LNCAP (cell line): Measurements from ENCODE around the gene TRIM17.

Experiments used
- TF ChIP-seq, protein P1 (sequence below): fragments of 450-650 bp; IDR thresholded peaks from 2 replicates; pipeline ENCODE4 v1.5.1; 2017; ENCODE audit warnings: mild to moderate bottlenecking

TRIM17 gene

DNA sequence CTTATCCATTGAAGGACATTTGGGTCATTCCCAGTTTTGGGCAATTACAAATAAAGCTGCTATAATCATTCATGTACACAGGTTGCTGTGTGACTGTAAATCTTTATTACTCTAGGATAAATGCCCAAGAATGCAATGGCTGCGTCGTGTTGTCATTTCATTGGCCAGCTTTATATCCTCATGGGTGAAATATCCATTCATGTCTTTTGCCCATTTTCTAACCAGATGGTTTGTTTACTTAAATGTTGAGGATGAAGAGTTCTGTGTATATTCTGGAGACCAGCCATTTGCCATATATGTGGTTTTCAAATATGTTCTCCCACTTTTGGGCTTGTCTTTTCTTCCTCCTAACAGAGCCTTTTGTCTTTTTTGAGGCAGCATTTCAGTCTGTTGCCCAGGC is 35.3 kb downstream of the TRIM17 start:
- TF ChIP-seq, protein P1, sequence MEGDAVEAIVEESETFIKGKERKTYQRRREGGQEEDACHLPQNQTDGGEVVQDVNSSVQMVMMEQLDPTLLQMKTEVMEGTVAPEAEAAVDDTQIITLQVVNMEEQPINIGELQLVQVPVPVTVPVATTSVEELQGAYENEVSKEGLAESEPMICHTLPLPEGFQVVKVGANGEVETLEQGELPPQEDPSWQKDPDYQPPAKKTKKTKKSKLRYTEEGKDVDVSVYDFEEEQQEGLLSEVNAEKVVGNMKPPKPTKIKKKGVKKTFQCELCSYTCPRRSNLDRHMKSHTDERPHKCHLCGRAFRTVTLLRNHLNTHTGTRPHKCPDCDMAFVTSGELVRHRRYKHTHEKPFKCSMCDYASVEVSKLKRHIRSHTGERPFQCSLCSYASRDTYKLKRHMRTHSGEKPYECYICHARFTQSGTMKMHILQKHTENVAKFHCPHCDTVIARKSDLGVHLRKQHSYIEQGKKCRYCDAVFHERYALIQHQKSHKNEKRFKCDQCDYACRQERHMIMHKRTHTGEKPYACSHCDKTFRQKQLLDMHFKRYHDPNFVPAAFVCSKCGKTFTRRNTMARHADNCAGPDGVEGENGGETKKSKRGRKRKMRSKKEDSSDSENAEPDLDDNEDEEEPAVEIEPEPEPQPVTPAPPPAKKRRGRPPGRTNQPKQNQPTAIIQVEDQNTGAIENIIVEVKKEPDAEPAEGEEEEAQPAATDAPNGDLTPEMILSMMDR = no peak

DNA sequence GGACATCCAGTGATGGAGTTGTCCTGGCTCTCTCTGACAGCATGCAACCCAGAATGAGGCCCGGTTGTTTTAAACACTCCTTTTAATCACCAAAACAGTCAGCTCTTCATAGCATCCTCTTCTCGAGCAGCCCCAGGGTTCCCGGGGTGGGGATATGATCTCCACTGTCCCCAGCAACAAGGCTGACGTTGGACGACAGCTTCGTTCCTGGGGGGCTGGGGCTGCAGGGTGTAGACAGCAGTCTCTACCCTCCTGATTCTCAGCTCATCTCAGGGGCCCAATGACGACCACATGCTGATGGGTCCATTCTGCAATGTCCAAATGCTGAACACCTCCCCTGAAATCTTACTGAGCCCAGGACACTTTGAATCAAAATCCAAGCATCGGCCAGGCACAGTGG is 37.0 kb downstream of the TRIM17 start:
- TF ChIP-seq, protein P1 = no peak

DNA sequence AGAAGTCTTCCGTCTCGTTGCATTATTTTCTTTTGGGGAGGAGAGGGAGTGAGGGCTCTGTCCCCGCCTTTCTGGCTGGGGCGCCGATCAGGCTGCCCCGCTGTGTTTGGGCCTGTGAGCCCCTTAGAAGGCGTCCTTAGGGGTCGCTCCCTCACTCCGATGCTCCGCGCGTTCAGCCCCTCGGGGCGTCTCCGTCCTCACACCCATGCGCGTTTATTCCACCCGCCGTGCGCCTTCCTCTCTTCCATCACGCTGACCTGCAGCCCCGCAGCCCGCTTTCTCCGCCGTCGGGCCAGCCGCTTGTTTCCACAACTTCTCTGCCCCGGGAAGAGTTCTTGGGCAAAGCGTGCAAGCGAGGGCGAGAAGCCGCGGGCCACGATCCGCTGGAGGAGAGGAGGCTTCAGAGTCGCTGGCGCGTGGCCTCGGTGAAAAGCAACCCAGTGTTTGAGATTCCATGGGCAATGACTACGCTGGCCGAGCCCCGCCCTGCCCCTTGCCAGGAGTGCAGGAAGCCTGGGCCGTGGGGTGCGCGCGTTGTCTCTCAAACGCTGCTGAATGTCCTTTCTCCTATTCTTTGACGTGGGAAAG is 37.7 kb downstream of the TRIM17 start:
- TF ChIP-seq, protein P1 = no peak

DNA sequence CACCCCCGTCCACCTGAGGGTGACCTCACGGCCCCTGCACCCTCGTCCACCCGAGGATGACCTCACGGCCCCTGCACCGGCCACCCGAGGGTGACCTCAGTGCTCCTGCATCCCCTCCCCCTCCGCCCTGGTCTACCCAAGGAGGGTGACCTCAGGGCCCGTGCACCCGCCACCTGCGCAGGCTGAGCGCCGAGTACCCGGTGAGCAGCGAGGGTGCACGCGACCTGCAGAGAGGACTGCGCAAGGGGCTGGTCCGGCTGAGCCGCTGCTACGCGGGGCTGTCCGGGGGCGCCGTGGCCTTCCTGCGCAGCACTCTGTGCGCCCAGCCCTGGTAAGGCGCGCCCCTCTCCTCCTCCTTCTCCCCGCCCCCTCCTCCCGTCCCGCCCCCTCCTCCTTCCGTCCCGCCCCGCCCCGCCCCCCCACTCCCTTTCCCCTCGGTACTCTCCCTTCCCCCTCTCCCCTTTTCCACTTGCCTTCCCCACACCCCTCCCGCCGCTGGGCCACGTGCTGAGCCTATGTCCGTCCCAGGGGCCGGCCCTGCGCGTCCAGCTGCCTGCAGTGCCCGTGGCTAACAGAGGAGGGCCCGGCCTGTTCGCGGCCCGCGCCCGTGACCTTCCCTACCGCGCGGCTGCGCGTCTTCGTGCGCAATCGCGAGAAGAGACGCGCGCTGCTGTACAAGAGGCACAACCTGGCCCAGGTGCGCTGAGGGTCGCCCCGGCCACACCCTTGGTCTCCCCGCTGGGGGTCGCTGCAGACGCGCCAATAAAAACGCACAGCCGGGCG is 38.4 kb downstream of the TRIM17 start:
- TF ChIP-seq, protein P1 = no peak

DNA sequence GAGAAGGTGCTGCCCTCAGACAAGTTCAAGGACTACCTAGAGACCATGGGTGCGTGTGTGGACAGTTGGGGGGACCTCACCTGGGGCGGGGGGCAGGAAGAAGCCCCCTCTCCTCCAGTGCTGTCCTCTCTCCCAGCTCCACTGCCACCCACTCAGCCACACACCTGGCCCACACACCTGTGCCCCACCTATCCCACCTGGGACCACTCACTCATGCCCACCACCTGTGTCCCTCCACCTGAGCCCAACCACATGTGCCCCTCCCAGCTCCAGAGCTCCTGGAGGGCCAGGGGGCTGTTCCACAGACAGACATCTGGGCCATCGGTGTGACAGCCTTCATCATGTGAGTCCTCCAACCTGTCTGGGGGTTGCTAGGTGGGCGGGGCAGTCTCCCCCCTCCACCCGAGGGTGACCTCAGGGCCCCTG is 39.0 kb downstream of the TRIM17 start:
- TF ChIP-seq, protein P1 = no peak

DNA sequence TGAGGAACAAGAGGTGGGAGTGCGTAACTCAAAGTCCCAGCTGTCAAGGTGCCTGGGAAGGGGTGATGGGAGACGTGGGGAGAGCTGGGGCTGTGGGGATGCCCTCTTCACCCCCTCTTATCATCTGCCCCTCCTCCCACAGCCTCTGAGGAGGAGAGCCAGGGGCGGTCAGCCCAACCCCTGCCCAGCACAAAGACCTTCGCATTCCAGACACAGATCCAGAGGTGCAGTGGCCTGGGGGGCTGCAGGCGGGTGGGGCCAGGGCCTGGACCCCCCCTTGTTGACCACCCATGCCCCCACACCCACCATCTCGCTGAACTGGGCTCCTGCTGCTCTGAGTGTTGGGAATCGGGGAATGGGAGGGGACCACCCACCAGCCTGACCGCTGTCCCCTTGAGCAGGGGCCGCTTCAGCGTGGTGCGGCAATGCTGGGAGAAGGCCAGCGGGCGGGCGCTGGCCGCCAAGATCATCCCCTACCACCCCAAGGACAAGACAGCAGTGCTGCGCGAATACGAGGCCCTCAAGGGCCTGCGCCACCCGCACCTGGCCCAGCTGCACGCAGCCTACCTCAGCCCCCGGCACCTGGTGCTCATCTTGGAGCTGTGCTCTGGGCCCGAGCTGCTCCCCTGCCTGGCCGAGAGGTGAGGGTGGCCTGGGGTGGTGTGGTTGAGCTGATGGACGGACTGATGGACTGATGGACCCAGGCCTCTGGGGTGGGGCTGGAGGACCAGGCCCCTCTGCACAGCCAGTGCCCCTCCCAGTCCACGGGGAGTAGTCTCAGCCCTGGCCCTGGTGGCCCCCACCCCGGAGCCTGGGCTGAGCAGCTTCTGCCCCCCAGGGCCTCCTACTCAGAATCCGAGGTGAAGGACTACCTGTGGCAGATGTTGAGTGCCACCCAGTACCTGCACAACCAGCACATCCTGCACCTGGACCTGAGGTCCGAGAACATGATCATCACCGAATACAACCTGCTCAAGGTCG is 39.7 kb downstream of the TRIM17 start:
- TF ChIP-seq, protein P1 = no peak

DNA sequence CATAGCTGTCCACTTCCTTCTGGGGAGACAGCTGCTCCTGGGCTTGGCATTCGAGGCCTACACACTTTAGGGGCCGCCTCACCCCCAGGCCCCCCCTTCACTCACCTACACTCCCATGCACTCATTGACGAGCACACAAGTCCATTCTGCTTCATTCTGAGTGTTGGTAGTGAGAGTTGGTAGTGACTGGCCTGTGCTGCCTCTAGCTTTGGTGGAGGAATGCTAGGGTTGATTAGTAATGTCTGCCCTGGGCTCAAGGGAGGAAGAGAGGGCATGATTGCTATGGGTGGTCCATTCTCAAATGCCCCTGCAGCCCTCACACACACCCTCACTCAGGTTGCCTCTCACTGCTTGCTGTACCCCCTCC is 40.4 kb downstream of the TRIM17 start:
- TF ChIP-seq, protein P1 = no peak
